ENCODE data around the gene TAS2R19. TPM values are rescaled to one million over a fixed set of nuclear protein-coding genes. Genes with fewer than 3 reads are reported as not detected.

Gene TAS2R19
- total RNA-seq, 1 donor from 2014 or later, result 4.5 TPM

DNA sequence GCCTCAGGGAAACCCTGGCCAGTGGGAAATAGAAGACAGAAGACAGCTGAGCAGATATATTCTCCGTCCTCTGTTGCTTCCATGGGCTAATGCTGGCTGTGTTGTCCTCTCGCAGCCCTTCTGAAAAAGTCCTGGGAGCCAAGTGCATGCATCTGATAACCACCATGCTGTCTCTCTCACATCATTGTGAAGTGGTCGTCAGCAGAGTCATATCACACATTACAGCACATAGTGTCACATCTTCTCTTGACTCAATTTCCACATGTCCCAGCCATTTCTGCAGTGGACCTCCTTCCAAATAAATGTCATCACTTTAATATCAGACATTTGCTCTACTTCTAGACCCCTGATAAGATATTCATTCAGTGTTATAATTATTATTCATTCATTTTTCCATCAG is 28.1 kb downstream of the TAS2R19 start:
- intact Hi-C loops (cut with micrococcal nuclease), result no loop called here

DNA sequence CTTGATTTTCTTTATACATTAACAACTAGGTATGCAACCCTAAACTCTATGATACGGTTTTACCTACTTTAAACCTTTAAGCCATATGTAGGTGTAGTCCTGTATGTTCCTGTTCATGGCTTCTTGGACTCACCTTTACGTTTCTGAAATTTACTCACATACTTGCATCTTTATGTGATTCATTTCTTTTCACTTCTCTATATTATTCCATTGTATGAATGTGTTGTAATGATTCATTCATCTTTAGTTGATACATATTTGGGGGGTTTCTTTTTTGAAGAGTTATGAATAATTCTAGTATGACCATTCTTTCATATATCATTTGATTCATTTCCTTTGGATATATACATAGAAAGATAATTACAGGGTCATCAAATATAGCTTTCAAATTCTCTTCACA is 33.3 kb downstream of the TAS2R19 start:
- intact Hi-C loops (cut with micrococcal nuclease), result no loop called here

DNA sequence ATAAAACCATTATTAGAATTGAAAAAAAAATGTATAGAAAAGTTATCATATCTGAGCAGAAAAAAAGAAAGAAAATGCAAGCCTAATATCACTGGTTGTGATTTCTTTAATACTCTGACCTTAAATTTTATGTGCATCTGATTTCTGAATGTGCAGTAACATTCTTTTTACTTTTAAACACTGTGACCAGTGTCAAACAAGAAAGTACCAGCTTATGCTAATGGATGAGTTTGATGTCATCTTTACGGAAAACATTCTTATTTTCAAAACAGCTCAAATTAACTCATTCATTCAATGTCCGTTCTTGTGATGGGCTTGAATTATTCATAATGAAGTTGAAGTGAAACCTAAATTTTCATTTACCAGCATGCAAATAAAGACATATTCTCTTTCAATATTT is 35.6 kb downstream of the TAS2R19 start, which contains the start of gene TAS2R50:
Gene TAS2R50 (minus strand): TSS at position 101 of the 400 bp plus-strand sequence. CDS start 52 bp downstream, at position 49.
- intact Hi-C loops (cut with micrococcal nuclease), result no loop called here

DNA sequence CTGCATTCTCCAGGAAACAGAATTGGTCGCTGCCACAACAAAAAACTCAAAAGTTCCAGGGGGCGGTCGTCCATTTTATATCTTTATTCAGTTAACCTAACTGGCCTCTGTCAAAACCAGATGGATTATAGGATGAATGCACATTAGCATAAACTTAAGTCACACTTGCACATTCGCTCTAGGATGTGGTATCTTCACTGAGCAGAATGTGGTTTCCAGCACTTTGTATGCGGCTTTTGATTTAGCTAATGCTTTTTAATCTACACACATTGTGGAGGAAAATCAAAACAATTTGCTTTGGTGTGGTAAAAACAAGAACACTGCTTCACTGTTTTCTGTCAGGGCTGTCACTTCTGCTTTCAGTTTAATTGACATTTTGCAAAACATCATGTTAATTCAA is 40.2 kb downstream of the TAS2R19 start:
- intact Hi-C loops (cut with micrococcal nuclease), result loop anchor here (1.0 kb wide), 2 partner anchors 22 to 189 kb away; partner anchors contain the start of gene SMIM10L1

DNA sequence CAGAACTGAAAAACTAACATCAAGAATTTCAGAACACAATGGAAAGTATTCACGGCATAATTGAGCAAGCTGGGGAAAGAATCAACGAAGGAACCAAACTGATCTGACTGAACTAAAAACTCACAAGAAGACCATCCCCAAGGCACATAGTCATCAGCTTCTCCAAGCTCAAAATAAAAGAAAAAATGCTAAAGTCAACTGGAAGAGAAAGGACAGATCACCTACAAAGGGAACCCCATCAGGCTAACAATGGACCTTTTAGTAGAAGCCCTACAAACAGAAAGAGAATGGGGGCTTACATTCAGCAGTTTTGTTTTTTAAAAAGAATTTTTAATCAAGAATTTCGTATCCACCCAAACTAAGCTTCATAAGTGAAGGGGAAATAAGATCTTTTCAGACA is 47.5 kb downstream of the TAS2R19 start:
- intact Hi-C loops (cut with micrococcal nuclease), result loop anchor here (1.0 kb wide), 1 partner anchor 126 kb away; the partner anchor contains the start of gene PRR4

Other genes with a start within 250 kb of the TAS2R19 start
- gene TAS2R7, start 220.0 kb downstream of the TAS2R19 start, total RNA-seq, result not detected in 2 replicates
- gene TAS2R8, start 215.3 kb downstream of the TAS2R19 start, total RNA-seq, result not detected in 2 replicates
- 0.27 TPM in 1 of 2 replicates, not detected in the other for gene TAS2R9, start 212.5 kb downstream of the TAS2R19 start, total RNA-seq
- gene TAS2R10, start 196.3 kb downstream of the TAS2R19 start, total RNA-seq, result 0.34 and 0.39 TPM in 2 replicates
- 2.1 and 2.4 TPM in 2 replicates for gene PRR4, start 173.1 kb downstream of the TAS2R19 start, total RNA-seq
- 24.7 and 31.8 TPM in 2 replicates for gene PRH1, start 138.4 kb downstream of the TAS2R19 start, total RNA-seq
- 2.0 and 2.8 TPM in 2 replicates for gene TAS2R13, start 113.1 kb downstream of the TAS2R19 start, total RNA-seq
- gene PRH2, start 93.4 kb downstream of the TAS2R19 start, total RNA-seq, result not detected in 2 replicates
- 4.7 and 5.2 TPM in 2 replicates for gene TAS2R14, start 83.4 kb downstream of the TAS2R19 start, total RNA-seq
- 1.8 TPM in 2 replicates for gene TAS2R50, start 35.7 kb downstream of the TAS2R19 start, total RNA-seq
- gene TAS2R20, start 24.3 kb downstream of the TAS2R19 start, total RNA-seq, result 1.8 and 2.6 TPM in 2 replicates
- 3.5 and 4.9 TPM in 2 replicates for gene TAS2R31, start 8.8 kb upstream of the TAS2R19 start, total RNA-seq
- 1.6 and 3.3 TPM in 2 replicates for gene TAS2R46, start 39.7 kb upstream of the TAS2R19 start, total RNA-seq
- 1.0 and 1.2 TPM in 2 replicates for gene TAS2R43, start 69.7 kb upstream of the TAS2R19 start, total RNA-seq
- 4.2 and 5.4 TPM in 2 replicates for gene TAS2R30, start 112.0 kb upstream of the TAS2R19 start, total RNA-seq
- gene SMIM10L1, start 148.6 kb upstream of the TAS2R19 start, total RNA-seq, result 7.6 and 8.4 TPM in 2 replicates
- gene TAS2R42, start 164.3 kb upstream of the TAS2R19 start, total RNA-seq, result not detected in 2 replicates
- not detected in 2 replicates for gene PRB3, start 247.1 kb upstream of the TAS2R19 start, total RNA-seq

Measured in T-helper 1 cell treated with Interleukin-12 subunit alpha and Interleukin-12 subunit beta and Interleukin-4 antibody, amounts not matched to agents 30 ng/mL and 1 ng/mL, for 36 hours (primary cell).